B cell (primary cell): ENCODE measurements around the gene ADAMTSL1. TPM values are rescaled to one million over a fixed set of nuclear protein-coding genes. Genes with fewer than 3 reads are reported as not detected.

Experiments
- ATAC-seq: fragments of 200-7000 bp; cut with Tn5 transposase; one replicate; pipeline ENCODE4 v1.10.0; 2021; ENCODE audit warnings: low read depth, mild to moderate bottlenecking, moderate number of reproducible peaks, moderate library complexity
- CTCF ChIA-PET: fragments of 350-600 bp; sonication (Branson Sonifier 250); formaldehyde crosslinking; loops from one replicate; lab custom pipeline; 2021; ENCODE audit warnings: antibody characterized with exemption, inconsistent platforms; lab: Charles Lee
- POLR2A ChIA-PET: fragments of 350-600 bp; sonication (Branson Sonifier 250); formaldehyde crosslinking; loops from one replicate; lab custom pipeline; 2021; ENCODE audit warnings: antibody characterized with exemption; lab: Charles Lee
- DNase-seq: peaks from one replicate; pipeline ENCODE4 v3.0.0; 2013
- H2AFZ ChIP-seq: 2 replicates; pipeline ENCODE4 v1.6.1; 2012; ENCODE audit warnings: mild to moderate bottlenecking, low read depth, low read length; ENCODE audit not compliant: insufficient read depth, poor library complexity, severe bottlenecking
- H3K27ac ChIP-seq, 2 donors: 1 replicate in 1 of 2; 2 replicates in 1 of 2; pipeline ENCODE4 v1.5.1; 2012 to 2013; ENCODE audit warnings: low read length in 2 of 2, mild to moderate bottlenecking in 2 of 2, moderate library complexity in 1 of 2
- H3K27me3 ChIP-seq, 4 experiments: fragments of 200-600 bp in 1 of 4; sonication (generic) in 1 of 4; replicated peaks in 1 of 4; 1 replicate in 2 of 4; 2 replicates in 2 of 4; pipeline versions ENCODE4 v1.6.1 to v1.7.0; 2013 to 2016; ENCODE audit warnings: low read length in 3 of 4, mild to moderate bottlenecking in 2 of 4, mixed read lengths in 1 of 4, moderate library complexity in 1 of 4; ENCODE audit not compliant: insufficient read depth in 4 of 4, control insufficient read depth in 3 of 4; ENCODE audit errors: control extremely low read depth in 1 of 4
- H3K36me3 ChIP-seq, 2 experiments: replicated peaks in 1 of 2; 1 replicate in 1 of 2; 2 replicates in 1 of 2; pipeline versions ENCODE4 v1.6.1 to v1.7.1; 2013; ENCODE audit warnings: low read length in 1 of 2; ENCODE audit not compliant: insufficient read depth in 2 of 2, control insufficient read depth in 1 of 2; ENCODE audit errors: control extremely low read depth in 1 of 2, extremely low read depth in 1 of 2
- H3K4me1 ChIP-seq, 2 donors: fragments of 200-600 bp in 1 of 2; sonication (generic) in 1 of 2; 1 replicate in 1 of 2; 2 replicates in 1 of 2; pipeline versions ENCODE4 v1.5.1 to v1.6.1; 2013 to 2017; ENCODE audit warnings: low read length in 2 of 2; ENCODE audit not compliant: control insufficient read depth in 2 of 2, insufficient read depth in 2 of 2
- H3K4me2 ChIP-seq: replicated peaks from 2 replicates; pipeline ENCODE3; 2012; ENCODE audit warnings: mild to moderate bottlenecking, low read depth, low read length; ENCODE audit not compliant: poor library complexity, severe bottlenecking
- H3K4me3 ChIP-seq, 5 experiments: fragments of 200-600 bp in 1 of 5; sonication (generic) in 1 of 5; 1 replicate in 3 of 5; 2 replicates in 2 of 5; pipeline versions ENCODE4 v1.5.1 to v1.7.0; 2011 to 2016; ENCODE audit warnings: low read length in 4 of 5, mild to moderate bottlenecking in 4 of 5, low read depth in 2 of 5, control low read depth in 1 of 5, moderate library complexity in 1 of 5; ENCODE audit not compliant: insufficient read depth in 1 of 5; ENCODE audit errors: control extremely low read depth in 1 of 5, extremely low read depth in 1 of 5
- H3K79me2 ChIP-seq: fragments of 200-600 bp; sonication (generic); one replicate; pipeline ENCODE4 v1.6.0; 2016; ENCODE audit warnings: low read length; ENCODE audit not compliant: control insufficient read depth, insufficient read depth
- H3K9ac ChIP-seq: fragments of 200-600 bp; sonication (generic); 2 replicates; pipeline ENCODE4 v1.6.1; 2017; ENCODE audit warnings: mild to moderate bottlenecking, low read length, moderate library complexity
- H3K9me3 ChIP-seq, 3 donors: one replicate each; pipeline versions ENCODE4 v1.6.1 to v1.7.1; 2013; ENCODE audit warnings: low read length in 2 of 3; ENCODE audit not compliant: control insufficient read depth in 2 of 3, insufficient read depth in 1 of 3; ENCODE audit errors: control extremely low read depth in 1 of 3
- H4K20me1 ChIP-seq: 2 replicates; pipeline ENCODE4 v1.6.0; 2012; ENCODE audit warnings: mild to moderate bottlenecking, low read length; ENCODE audit not compliant: insufficient read depth, control insufficient read depth, poor library complexity, severe bottlenecking
- H3K27ac Mint-ChIP-seq: one replicate; pipeline ENCODE4 v1.8.0; 2021; ENCODE audit warnings: mixed read lengths
- H3K27me3 Mint-ChIP-seq: one replicate; pipeline ENCODE4 v1.8.0; 2021; ENCODE audit warnings: mixed read lengths
- H3K4me1 Mint-ChIP-seq: one replicate; pipeline ENCODE4 v1.8.0; 2021; ENCODE audit warnings: mixed read lengths
- H3K4me3 Mint-ChIP-seq: one replicate; pipeline ENCODE4 v1.8.0; 2021; ENCODE audit warnings: mixed read lengths
- H3K9me3 Mint-ChIP-seq: one replicate; pipeline ENCODE4 v1.8.0; 2022; ENCODE audit warnings: mixed read lengths; ENCODE audit not compliant: insufficient read depth
- CTCF ChIP-seq: fragments of 200-600 bp; IDR thresholded peaks from one replicate; pipeline ENCODE4 v1.8.0; 2022; ENCODE audit warnings: antibody characterized with exemption, mild to moderate bottlenecking
- EZH2 ChIP-seq: IDR thresholded peaks from 2 replicates; pipeline ENCODE4 v1.6.1; 2012; ENCODE audit warnings: borderline replicate concordance, low read depth, mild to moderate bottlenecking, moderate library complexity, low read length; ENCODE audit not compliant: insufficient read depth, poor library complexity, severe bottlenecking
- WGBS: methylation state at CpG from one replicate; pipeline ENCODE4 v1.1.5; 2013; ENCODE audit warnings: missing lambda C conversion rate; ENCODE audit not compliant: insufficient coverage; 5-methylcytosine and 5-hydroxymethylcytosine counted together
- intact Hi-C: fragments of 100-400 bp; cut with micrococcal nuclease; formaldehyde crosslinking; loops from one replicate; pipeline ENCODE4 v1.10.0; 2022
- polyA plus RNA-seq: library from polyadenylated mRNA; depleted of rRNA; stranded (reverse); fragments of >200 nt; gene quantifications from 2 replicates; pipeline ENCODE4 v1.2.3, GENCODE V29; 2012
- total RNA-seq, 2 donors: library from RNA; stranded (reverse); fragments of 120-200 nt in 1 of 2; gene quantifications; 1 replicate in 1 of 2; 2 replicates in 1 of 2; pipeline versions ENCODE4 v1.2.3 to v1.2.4, GENCODE V29; 2013 to 2022

The ADAMTSL1 gene
- total and polyA plus RNA-seq, 2 donors (not counting 1 experiment from before 2014, with no cell fraction given) = not detected

- Histone ChIP-seq H3K4me3 (no peak overlapping the region), H3K9ac (no peak overlapping the region), H3K9me3 (peaks cover 0 to 3% (median 0%) of the 10 kb centered on the region in 3 donors), H3K27me3 (no peaks in the 10 kb centered on the region), H4K20me1 (no peaks in the 10 kb centered on the region), H3K36me3 (no peaks in the 10 kb centered on the region), H3K27ac (no peak overlapping the region), H3K4me2 (no peak overlapping the region), H3K79me2 (no peaks in the 10 kb centered on the region), H2AFZ (no peak overlapping the region), H3K4me1 (no peaks in the 10 kb centered on the region)
- H3K27me3 Mint-ChIP-seq = peaks cover 5% of the 10 kb centered on the region
- no peak overlapping the region for H3K4me3 Mint-ChIP-seq
- no peaks in the 10 kb centered on the region for H3K4me1 Mint-ChIP-seq
- no peak for TF ChIP-seq EZH2
- no peak for TF ChIP-seq CTCF
- no peak for DNase-seq
- H3K9me3 Mint-ChIP-seq = peaks cover 2% of the 10 kb centered on the region
- 83% methylated on average over 1 of the region's 2 CpGs for WGBS
- intact Hi-C loops = no loop called here
- no peak for ATAC-seq
- ChIA-PET POLR2A (no interaction called here), CTCF (no interaction called here)
- H3K27ac Mint-ChIP-seq = no peak overlapping the region
Measured at GRCh38 chr9:18935541-18935940, 461.6 kb downstream of the ADAMTSL1 start.

GRCh38 chr9:18936094-18936871, 462.3 kb downstream of the ADAMTSL1 start:
- CTCF ChIA-PET = no interaction called here

More at GRCh38 chr9:18936094-18936871, 462.3 kb downstream of the ADAMTSL1 start:
- H3K4me1 ChIP-seq = no peaks in the 10 kb centered on the region
- H3K9me3 Mint-ChIP-seq = peaks cover 2% of the 10 kb centered on the region
- H3K27me3 ChIP-seq = no peaks in the 10 kb centered on the region
- ATAC-seq (no peak), DNase-seq (no peak)
- TF ChIP-seq EZH2 (no peak), CTCF (no peak)
- no peak overlapping the region for H3K4me3 ChIP-seq
- H3K79me2 ChIP-seq = no peaks in the 10 kb centered on the region
- H3K36me3 ChIP-seq = no peaks in the 10 kb centered on the region
- POLR2A ChIA-PET = no interaction called here
- H3K4me2 ChIP-seq = no peak overlapping the region
- no peak overlapping the region for H3K9ac ChIP-seq
- H3K27me3 Mint-ChIP-seq = peaks cover 5% of the 10 kb centered on the region
- peaks cover 0 to 3% (median 0%) of the 10 kb centered on the region in 3 donors for H3K9me3 ChIP-seq
- H3K27ac ChIP-seq = no peak overlapping the region
- H4K20me1 ChIP-seq = no peaks in the 10 kb centered on the region
- H3K4me1 Mint-ChIP-seq = no peaks in the 10 kb centered on the region
- H3K4me3 Mint-ChIP-seq = no peak overlapping the region
- WGBS = no CpG with 5 or more reads among the region's 7 CpGs
- intact Hi-C loops = no loop called here
- H2AFZ ChIP-seq = no peak overlapping the region
- no peak overlapping the region for H3K27ac Mint-ChIP-seq
